Fibroblast of lung (primary cell): ENCODE results near the gene TWIST1. TPM values are rescaled to one million over a fixed set of nuclear protein-coding genes. Genes with fewer than 3 reads are reported as not detected.

Experiments used
- DNase-seq, 2 donors: peaks; one replicate each; pipeline versions ENCODE4 v3.0.0 to v3.0.0-alpha.2; 2010; ENCODE audit warnings: low read depth in 2 of 2
- H2AFZ ChIP-seq: 2 replicates; pipeline ENCODE4 v1.5.1; 2012; ENCODE audit warnings: low read length, control low read depth, inconsistent platforms
- H3K27ac ChIP-seq: 2 replicates; pipeline ENCODE4 v1.5.1; 2011; ENCODE audit warnings: low read length, control low read depth; ENCODE audit not compliant: insufficient read depth
- H3K27me3 ChIP-seq: 2 replicates; pipeline ENCODE4 v1.5.1; 2011; ENCODE audit warnings: mild to moderate bottlenecking, low read length; ENCODE audit not compliant: control insufficient read depth, insufficient read depth
- H3K36me3 ChIP-seq: 2 replicates; pipeline ENCODE4 v1.5.1; 2011; ENCODE audit warnings: low read length; ENCODE audit not compliant: control insufficient read depth, insufficient read depth
- H3K4me1 ChIP-seq: 2 replicates; pipeline ENCODE4 v1.5.1; 2011; ENCODE audit warnings: low read length; ENCODE audit not compliant: control insufficient read depth, insufficient read depth; ENCODE audit errors: extremely low read depth
- H3K4me2 ChIP-seq: 2 replicates; pipeline ENCODE4 v1.5.1; 2011; ENCODE audit warnings: low read length, control low read depth; ENCODE audit not compliant: insufficient read depth; ENCODE audit errors: extremely low read depth
- H3K4me3 ChIP-seq, 4 experiments: fragments of 200-600 bp in 1 of 4; sonication (generic) in 1 of 4; replicated peaks in 1 of 4; 2 replicates each; pipeline ENCODE4 v1.5.1; 2011 to 2016; ENCODE audit warnings: low read length in 4 of 4, low read depth in 3 of 4, mild to moderate bottlenecking in 3 of 4, control low read depth in 2 of 4, inconsistent platforms in 1 of 4, mixed read lengths in 1 of 4; ENCODE audit not compliant: insufficient read depth in 1 of 4; ENCODE audit errors: control extremely low read depth in 1 of 4
- H3K79me2 ChIP-seq: 2 replicates; pipeline ENCODE4 v1.5.1; 2012; ENCODE audit warnings: mild to moderate bottlenecking, low read length, inconsistent platforms; ENCODE audit not compliant: control insufficient read depth, insufficient read depth
- H3K9ac ChIP-seq: 2 replicates; pipeline ENCODE4 v1.5.1; 2011; ENCODE audit warnings: mild to moderate bottlenecking, low read length, control low read depth; ENCODE audit not compliant: insufficient read depth
- H3K9me3 ChIP-seq: 2 replicates; pipeline ENCODE4 v1.5.1; 2012; ENCODE audit warnings: low read depth, low read length; ENCODE audit not compliant: control insufficient read depth, insufficient read depth
- H4K20me1 ChIP-seq: 2 replicates; pipeline ENCODE4 v1.5.1; 2011; ENCODE audit warnings: low read length; ENCODE audit not compliant: control insufficient read depth, insufficient read depth; ENCODE audit errors: extremely low read depth
- CTCF ChIP-seq, 2 donors: IDR thresholded peaks in 1 of 2; conservative IDR thresholded peaks in 1 of 2; 1 replicate in 1 of 2; 2 replicates in 1 of 2; pipeline ENCODE4 v1.5.1; 2011 to 2012; ENCODE audit warnings: low read length in 2 of 2, control low read depth in 1 of 2, inconsistent platforms in 1 of 2, low read depth in 1 of 2, mild to moderate bottlenecking in 1 of 2
- EZH2 ChIP-seq: IDR thresholded peaks from 2 replicates; pipeline ENCODE4 v1.5.1; 2012; ENCODE audit warnings: low read length, control low read depth, mild to moderate bottlenecking; ENCODE audit errors: missing control alignments
- polyA plus RNA-seq, 2 donors: library from polyadenylated mRNA; depleted of rRNA in 1 of 2; stranded (reverse) in 1 of 2; unstranded in 1 of 2; fragments of >200 nt; gene quantifications; 2 replicates each; pipeline ENCODE4 v1.2.1, GENCODE V29; 2011 to 2012; ENCODE audit warnings: missing spikeins in 1 of 2
- total RNA-seq: library from RNA; depleted of rRNA; stranded (reverse); fragments of >200 nt; gene quantifications from 2 replicates; pipeline ENCODE4 v1.2.1, GENCODE V29; 2014

The TWIST1 gene
- total and polyA plus RNA-seq, 2 donors (not counting 1 experiment from before 2014, with no cell fraction given): 3.6 to 31.2 TPM

DNA sequence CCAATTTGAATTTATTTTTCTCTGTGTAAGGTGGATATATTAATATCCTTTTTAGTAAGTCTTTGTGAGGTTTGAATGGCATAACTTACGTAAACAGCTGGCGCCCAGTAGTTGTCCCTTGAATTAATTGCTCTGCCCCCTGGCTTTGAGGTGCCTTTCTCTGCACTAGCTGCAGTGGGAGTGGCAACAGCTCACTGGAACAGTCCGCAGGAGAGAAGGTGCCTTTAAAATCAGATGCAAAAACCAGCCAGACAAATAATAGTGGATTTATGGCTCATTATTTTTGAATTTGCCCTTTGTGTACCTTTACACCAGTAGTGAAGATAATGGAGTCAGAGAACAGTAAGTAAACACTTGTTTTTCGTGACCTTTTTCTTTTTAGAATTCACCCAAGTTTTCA, 16.0 kb upstream of the TWIST1 start:
- no peak for TF ChIP-seq CTCF (conservative IDR thresholded peaks at IDR 0.05 in 1 of 2, IDR thresholded peaks at IDR 0.05 in 1 of 2; ENCODE audit: low read depth in 1 of 2, low read length in 2 of 2)
- TF ChIP-seq EZH2: no peak
- no peak overlapping the region for H3K9ac ChIP-seq
- H3K27me3 ChIP-seq: no peaks in the 10 kb centered on the region
- no peak overlapping the region for H3K4me2 ChIP-seq
- no peaks in the 10 kb centered on the region for H3K36me3 ChIP-seq
- H2AFZ ChIP-seq: no peak overlapping the region
- H3K9me3 ChIP-seq: no peaks in the 10 kb centered on the region
- no peaks in the 10 kb centered on the region for H4K20me1 ChIP-seq
- no peak for DNase-seq
- no peak overlapping the region for H3K4me3 ChIP-seq
- H3K79me2 ChIP-seq: no peaks in the 10 kb centered on the region
- no peak overlapping the region for H3K27ac ChIP-seq
- no peaks in the 10 kb centered on the region for H3K4me1 ChIP-seq

DNA sequence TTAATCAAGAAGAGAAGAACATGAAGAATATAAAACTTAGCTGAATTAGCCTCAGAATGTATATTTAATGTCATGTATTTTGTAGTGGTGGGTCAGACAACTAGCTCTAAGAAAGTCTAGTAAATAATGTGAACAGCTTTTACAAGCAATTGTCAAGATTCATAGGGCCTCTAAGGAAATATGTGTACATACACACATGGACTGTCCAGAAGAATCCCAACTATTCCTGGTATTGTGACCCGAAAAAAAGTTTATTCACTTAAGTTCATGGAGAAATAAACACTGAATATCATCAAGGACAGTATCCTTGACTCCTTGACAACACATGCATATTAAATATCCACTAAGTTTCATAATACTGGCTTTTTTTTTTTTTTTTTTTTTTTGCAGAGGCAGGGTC, 11.4 kb upstream of the TWIST1 start:
- Histone ChIP-seq H3K9me3 (no peaks in the 10 kb centered on the region), H4K20me1 (no peaks in the 10 kb centered on the region), H3K27ac (no peak overlapping the region), H3K4me3 (no peak overlapping the region), H3K27me3 (no peaks in the 10 kb centered on the region), H3K36me3 (no peaks in the 10 kb centered on the region), H3K79me2 (no peaks in the 10 kb centered on the region), H3K4me2 (no peak overlapping the region), H2AFZ (no peak overlapping the region), H3K9ac (no peak overlapping the region), H3K4me1 (no peaks in the 10 kb centered on the region)
- DNase-seq: no peak
- TF ChIP-seq CTCF (conservative IDR thresholded peaks at IDR 0.05 in 1 of 2, IDR thresholded peaks at IDR 0.05 in 1 of 2; ENCODE audit: low read depth in 1 of 2, low read length in 2 of 2): no peak
- TF ChIP-seq EZH2: no peak

DNA sequence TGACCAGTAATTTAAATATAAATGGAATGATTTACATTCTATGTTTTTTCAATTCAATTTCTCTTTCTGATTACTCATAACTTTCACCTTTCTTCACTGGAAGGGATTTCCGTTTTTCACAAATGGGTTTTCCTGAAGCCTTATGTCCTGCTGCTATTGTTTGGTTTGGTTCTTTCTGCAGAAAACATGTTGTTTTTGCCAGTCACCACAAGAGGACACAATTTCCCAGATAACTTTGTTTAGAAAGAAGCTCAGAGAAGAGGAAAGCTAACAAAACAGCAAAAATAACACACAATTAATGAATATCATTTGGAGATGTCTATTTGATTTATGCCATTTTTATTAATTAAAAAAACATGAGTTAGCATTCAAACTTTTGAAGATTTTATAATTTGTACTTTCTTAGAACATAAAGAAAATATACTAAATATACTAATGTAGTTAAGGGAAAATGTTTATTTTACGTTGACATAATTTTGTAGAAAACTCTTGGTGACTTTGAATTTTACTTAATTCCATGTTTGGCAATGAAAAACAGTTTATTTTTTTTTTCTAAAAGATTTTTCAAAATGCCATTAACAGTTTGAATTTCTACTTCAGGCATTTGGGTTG, 4.6 kb upstream of the TWIST1 start:
- Histone ChIP-seq H3K79me2 (no peaks in the 10 kb centered on the region), H2AFZ (no peak overlapping the region), H3K4me2 (no peak overlapping the region), H3K4me1 (no peaks in the 10 kb centered on the region), H3K4me3 (no peak overlapping the region), H3K36me3 (no peaks in the 10 kb centered on the region), H3K9ac (no peak overlapping the region), H3K9me3 (no peaks in the 10 kb centered on the region), H4K20me1 (no peaks in the 10 kb centered on the region), H3K27me3 (peaks cover 6% of the 10 kb centered on the region), H3K27ac (no peak overlapping the region)
- DNase-seq: peak; percentile 43 to 75
- TF ChIP-seq CTCF (conservative IDR thresholded peaks at IDR 0.05 in 1 of 2, IDR thresholded peaks at IDR 0.05 in 1 of 2; ENCODE audit: low read depth in 1 of 2, low read length in 2 of 2) (peak; percentile 79 to 80), EZH2 (no peak)
